ENCODE results near the gene PPM1H.

PPM1H gene

GRCh38 chr12:62656591-62657362 is 278.2 kb downstream of the PPM1H start:
- CTCF ChIA-PET = no interaction called here
- POLR2A ChIA-PET (ENCODE audit: low non-redundant PET) = no interaction called here
- no peak for TF ChIP-seq CTCF (conservative IDR thresholded peaks at IDR 0.05; ENCODE audit: low read depth)
- H3K27ac ChIP-seq = no peak overlapping the region
- DNase-seq (ENCODE audit: low spot score) = no peak

GRCh38 chr12:62655666-62656151 is 279.2 kb downstream of the PPM1H start:
- no peak for TF ChIP-seq CTCF (conservative IDR thresholded peaks at IDR 0.05; ENCODE audit: low read depth)
- DNase-seq (ENCODE audit: low spot score) = no peak
- POLR2A ChIA-PET (ENCODE audit: low non-redundant PET) = no interaction called here
- H3K27ac ChIP-seq = no peak overlapping the region
- CTCF ChIA-PET = no interaction called here

DNA sequence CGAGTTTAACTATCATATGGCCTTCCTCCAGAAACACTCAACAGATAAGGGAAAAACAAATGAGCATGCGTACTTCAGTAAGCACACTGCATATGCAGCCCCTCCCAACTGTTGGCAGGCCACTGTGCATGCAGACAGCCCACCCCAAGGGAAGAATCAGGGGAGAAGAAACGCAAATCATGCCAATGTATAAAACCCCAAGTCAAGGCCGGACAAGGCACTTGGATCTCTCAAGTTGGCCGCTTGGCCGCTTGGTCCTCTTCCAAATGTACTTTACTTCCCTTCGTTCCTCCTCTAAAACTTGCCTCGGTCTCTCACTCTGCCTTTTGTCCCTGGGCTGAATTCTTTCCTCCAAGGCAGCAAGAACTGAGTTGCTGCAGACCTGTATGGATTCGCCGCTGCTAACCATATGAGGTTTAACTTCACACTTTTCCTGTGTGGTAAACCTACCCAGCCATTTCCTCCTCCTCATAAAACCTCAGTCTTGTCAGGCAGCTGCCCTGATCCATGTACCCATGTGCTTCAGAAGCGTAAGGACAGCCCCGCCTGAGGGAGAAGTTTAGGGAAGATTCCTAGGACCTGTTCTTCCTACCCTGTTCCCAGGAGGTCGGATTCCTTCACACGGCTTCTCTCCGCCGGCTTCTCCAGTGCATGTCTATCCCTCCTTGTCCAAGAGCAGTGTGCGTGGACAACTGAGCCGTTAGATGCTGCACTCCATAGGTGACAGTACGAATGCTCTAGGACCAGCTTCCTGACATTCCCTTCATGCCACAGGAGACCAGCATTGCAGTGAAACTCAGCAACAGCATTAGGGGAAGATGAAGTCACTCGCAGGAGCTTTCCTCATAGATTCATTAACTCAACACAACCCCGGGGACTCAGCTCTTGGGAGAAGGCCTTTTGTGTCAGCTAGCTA is 280.4 kb downstream of the PPM1H start:
- H3K27ac ChIP-seq = no peak overlapping the region
- POLR2A ChIA-PET (ENCODE audit: low non-redundant PET) = no interaction called here
- no peak for TF ChIP-seq CTCF (conservative IDR thresholded peaks at IDR 0.05; ENCODE audit: low read depth)
- CTCF ChIA-PET = no interaction called here
- no peak for DNase-seq (ENCODE audit: low spot score)

DNA sequence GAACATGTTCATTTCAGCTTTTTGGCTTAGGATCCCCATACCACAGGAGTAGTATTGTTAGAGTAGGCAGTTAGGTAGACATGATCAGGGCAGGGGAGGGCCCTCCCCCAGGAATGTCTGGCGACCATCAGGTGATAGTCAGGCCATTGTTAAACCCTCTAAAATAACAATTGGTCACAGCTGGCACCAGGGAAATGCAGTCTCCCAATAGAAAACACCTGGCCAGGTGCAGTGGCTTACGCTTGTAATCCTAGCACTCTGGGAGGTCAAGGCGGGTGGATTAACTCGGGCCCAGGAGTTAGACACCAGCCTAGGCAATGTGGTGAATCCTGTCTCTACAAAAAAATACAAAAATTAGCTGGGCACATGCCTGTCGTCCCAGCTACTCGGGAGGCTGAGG is 281.2 kb downstream of the PPM1H start:
- ChIA-PET POLR2A (ENCODE audit: low non-redundant PET) (no interaction called here), CTCF (no interaction called here)
- no peak for DNase-seq (ENCODE audit: low spot score)
- TF ChIP-seq CTCF (conservative IDR thresholded peaks at IDR 0.05; ENCODE audit: low read depth) = no peak
- H3K27ac ChIP-seq = no peak overlapping the region

DNA sequence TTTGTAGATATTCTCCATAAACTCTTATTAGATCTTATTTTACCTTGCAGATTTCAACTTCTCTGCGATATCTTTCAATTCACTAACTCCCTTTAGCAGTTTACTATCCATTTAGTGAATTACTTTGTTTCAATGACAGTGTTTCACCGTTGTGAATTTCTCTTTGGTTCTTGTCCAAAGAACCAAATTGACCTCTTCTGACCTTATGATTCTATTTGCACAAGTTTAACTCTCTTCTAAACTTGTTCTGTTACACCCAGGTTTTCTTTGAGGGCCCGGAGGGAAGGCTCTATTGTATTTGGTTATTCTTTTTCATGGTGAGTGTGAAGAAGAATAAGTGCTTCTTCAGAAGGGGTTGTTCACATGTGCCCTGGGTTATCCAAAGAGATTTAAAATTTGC is 281.6 kb downstream of the PPM1H start:
- H3K27ac ChIP-seq = no peak overlapping the region
- ChIA-PET POLR2A (ENCODE audit: low non-redundant PET) (no interaction called here), CTCF (interaction anchor here (0.6 kb wide), 1 partner anchor 270 kb away, joined by 3 read pairs; no protein-coding TSS in a partner anchor)
- DNase-seq (ENCODE audit: low spot score) = no peak
- TF ChIP-seq CTCF (conservative IDR thresholded peaks at IDR 0.05; ENCODE audit: low read depth) = no peak

GRCh38 chr12:62651138-62651537 is 283.8 kb downstream of the PPM1H start:
- DNase-seq (ENCODE audit: low spot score) = no peak
- ChIA-PET POLR2A (ENCODE audit: low non-redundant PET) (no interaction called here), CTCF (interaction anchor here (0.6 to 0.8 kb wide), 2 partner anchors 16 to 195 kb away, joined by 3 read pairs; no protein-coding TSS in a partner anchor)
- H3K27ac ChIP-seq = no peak overlapping the region
- no peak for TF ChIP-seq CTCF (conservative IDR thresholded peaks at IDR 0.05; ENCODE audit: low read depth)

Data from RWPE1 (cell line).